Occipital lobe (tissue), 2 donors: ENCODE results near the gene SYNGR1. TPM values are rescaled to one million over a fixed set of nuclear protein-coding genes. Genes with fewer than 3 reads are reported as not detected.
"Not testable (repeated sequence)": the region's sequence is repeated elsewhere in the genome, so short reads cannot be mapped to it uniquely, and the experiment has no call there.

Source experiments
- DNase-seq: peaks from one replicate; lab custom pipeline; 2025; lab: John Stamatoyannopoulos, UW
- total RNA-seq: library from RNA; depleted of rRNA; stranded (reverse); fragments of >200 nt; gene quantifications from one replicate; pipeline ENCODE4 v1.2.3, GENCODE V29; 2014

The SYNGR1 gene
- total RNA-seq, 1 donor from 2014 or later = 63.9 TPM

DNA sequence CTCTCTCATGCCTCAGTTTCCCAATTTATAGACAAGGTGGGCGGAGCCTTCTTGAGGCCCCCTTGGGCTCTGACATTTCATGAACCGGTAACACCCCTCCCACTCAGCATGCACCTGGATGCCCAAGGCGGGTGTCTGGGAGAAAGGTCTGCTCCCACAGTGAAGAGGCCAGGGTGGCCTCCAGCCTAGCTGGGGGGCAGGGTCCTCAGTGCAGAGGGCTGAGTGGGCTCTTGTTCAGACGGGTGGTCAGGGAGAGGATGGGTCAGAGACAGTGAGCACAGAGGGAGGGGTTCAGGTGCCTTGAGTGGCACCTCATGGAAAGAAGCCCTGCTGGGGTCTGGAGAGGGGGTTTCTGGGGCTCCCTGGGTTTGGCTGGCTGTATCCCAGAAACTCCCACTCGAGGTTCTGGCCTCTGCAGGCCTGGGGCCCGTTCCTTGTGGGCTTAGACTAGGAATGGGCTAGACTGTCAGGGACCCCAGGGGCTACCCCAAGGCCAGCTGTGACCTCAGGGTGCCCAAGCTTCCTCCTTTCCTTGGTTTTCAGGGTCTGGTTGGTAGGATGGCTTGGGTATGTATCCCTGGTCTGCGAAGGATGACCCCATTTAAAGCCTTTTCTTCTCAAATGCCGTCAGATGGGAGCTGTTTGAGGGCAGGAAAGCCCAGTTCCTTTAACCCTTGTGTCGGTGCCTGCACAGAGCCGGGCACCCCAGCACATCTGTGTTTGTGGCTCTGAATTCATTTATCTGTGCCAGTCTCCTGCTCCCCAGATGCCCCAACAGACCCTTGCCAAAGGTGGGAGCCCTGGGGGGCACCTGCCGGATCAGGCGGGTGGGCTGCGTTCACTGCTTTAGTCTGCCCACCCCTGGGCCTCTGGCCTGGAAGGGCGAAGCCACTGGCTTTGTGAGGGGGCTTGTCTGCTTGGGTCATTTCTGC is 1.2 kb downstream of the SYNGR1 start:
- no peak for DNase-seq

DNA sequence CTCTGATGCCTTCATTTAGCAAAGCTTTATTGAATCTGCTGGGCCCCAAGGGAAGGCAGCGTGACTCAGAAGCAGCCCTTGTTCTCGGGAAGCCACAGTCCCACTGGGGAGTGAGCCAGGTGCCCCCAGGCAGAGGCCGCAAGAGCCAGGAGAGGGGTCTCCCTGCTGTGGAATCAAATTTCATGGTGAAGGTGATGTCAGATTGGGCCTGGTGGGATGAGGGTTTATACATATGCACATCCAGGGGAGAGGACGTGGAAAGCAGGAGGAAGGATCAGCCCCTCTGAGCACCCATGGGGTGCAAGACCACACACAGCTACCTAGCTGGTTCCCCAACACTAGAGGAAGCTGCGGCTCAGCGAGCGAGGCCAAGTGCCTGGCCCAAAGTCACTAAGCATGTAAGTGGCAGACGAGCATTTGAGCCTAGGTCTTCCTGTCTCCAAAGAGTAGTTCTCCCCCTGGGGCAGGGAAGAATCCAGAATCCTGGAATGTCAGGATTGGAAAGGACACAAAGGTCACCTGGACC is 2.0 kb downstream of the SYNGR1 start:
- DNase-seq = no peak

DNA sequence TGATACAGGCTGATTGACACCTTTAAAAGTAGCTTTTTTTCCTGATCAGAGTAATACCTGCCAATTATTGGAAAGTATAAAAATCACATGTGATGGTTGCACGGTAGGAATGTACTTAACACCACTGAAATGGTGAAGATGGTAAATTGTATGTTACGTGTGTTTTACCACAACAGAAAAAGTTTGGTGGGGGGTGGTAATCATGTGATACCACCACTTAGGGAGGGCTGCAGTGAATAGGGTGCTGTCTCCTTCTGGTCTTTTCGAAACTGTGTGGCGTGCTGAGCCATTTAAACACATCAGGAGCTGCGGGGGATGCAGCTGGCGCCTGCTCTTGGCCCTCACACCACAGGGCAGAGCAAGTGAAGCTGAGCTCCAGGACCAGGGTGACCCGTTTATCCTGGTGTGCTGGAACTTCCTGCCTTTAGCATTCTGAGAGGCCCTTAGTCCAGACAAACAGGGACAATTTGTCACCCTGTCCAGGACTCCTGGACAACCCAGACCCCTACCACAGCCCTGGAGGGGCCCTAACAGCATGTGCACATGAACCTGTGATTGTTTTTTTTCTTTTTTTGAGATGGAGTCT is 2.6 kb downstream of the SYNGR1 start:
- no peak for DNase-seq

DNA sequence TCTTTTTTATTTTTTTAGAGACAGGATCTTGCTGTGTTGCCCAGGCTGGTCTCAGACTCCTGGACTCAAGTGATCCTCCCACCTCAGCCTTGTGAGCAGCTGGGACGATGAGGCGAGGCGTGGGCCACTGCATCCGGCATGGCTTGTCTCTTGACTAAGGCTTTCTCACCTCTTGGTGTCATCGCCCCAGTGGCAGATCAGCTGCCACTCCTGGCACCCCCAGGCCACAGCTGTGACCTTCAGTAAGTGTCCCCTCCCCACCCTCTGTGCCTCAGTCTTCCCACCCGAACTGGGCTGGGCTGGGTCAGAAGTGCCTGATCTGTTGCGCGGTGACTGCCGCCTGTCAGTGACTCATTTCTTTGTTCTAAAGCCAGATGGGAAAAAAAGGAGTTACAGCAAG is 3.6 kb downstream of the SYNGR1 start:
- no peak for DNase-seq

DNA sequence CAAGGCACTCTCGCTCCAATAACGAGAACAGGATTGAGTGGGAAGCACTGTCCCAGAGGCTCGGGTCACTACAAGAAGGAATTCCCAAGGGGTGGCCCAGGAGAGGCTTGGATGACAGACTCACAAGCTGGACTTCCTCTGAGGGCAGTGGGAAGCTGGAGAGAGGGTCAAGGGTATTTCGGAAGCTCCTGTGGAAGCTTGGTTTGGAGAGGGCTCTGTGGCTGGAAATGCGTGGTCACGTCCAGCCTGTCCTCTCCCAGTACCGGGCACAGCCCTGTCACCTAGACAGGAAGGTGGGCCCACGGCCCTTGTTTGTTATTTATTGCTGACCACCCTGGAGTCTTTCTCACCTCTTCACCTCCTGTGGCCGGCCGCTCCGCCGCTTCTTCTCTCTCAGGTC is 5.3 kb downstream of the SYNGR1 start:
- DNase-seq = no peak

DNA sequence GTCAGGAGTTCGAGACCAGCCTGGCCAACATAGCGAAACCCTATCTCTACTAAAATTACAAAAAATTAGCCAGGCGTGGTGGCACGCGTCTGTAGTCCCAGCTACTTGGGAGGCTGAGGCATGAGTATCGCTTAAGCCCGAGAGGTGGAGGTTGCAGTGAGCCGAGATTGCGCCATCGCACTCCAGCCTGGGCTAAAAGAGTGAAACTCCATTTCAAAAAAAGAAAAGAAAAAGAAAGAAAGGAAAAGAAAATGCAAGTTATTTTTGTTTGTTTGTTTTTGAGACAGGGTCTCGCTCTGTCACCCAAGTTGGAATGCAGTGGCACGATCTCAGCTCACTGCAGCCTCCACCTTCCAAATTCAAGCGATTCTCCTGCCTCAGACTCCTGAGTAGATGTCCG is 6.0 kb downstream of the SYNGR1 start:
- not testable (repeated sequence) for DNase-seq

DNA sequence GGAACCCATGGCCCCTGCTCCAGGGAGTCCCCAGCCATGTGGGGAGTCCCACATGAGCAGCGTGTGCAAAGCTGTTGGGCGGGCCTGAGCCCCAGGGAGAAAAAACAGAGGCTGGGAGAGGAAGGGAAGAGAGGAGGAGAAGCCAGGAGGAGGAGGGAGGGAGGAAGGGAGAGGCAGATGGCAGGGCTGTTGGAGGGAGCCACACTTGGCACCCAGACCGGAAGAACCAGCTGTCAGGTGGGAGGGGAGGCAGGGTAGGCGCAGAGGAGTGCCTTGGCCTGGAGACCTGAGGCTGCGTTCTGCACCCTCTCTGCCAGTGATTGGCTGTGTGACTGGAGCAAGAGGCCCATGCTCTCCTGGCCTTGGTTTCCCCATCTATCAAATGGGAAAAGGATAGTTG is 6.7 kb downstream of the SYNGR1 start:
- peak; percentile 40 for DNase-seq

DNA sequence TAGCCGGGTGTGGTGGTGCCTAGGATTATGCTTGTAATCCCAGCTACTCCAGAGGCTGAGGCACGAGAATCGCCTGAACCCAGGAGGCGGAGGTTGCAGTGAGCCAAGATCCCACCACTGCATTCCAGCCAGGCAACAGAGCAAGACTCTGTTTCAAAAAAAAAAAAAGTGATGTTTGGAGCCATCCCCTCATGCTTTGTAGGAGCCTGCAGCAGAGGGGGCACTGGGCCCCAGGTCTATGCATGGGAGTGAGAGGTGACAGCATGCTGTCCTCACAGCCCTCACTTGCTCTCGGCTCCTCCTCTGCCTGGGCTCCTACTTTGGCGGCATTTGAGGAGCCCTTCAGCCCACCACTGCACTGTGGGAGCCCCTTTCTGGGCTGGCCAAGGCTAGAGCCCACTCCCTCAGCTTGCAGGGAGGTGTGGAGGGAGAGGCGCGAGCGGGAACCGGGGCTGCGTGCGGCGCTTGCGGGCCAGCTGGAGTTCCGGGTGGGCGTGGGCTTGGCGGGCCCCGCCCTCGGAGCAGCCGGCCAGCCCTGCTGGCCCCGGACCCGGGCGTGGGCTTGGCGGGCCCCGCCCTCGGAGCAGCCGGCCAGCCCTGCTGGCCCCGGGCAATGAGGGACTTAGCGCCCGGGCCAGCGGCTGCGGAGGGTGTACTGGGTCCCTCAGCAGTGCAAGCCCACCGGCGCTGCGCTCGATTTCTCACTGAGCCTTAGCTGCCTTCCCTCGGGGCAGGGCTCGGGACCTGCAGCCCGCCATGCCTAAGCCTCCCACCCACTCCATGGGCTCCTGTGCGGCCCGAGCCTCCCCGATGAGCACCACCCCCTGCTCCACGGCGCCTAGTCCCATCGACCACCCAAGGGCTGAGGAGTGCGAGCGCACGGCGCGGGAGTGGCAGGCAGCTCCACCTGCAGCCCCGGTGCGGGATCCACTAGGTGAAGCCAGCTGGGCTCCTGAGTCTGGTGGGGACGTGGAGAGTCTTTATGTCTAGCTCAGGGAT is 7.6 kb downstream of the SYNGR1 start:
- not testable (repeated sequence) for DNase-seq

DNA sequence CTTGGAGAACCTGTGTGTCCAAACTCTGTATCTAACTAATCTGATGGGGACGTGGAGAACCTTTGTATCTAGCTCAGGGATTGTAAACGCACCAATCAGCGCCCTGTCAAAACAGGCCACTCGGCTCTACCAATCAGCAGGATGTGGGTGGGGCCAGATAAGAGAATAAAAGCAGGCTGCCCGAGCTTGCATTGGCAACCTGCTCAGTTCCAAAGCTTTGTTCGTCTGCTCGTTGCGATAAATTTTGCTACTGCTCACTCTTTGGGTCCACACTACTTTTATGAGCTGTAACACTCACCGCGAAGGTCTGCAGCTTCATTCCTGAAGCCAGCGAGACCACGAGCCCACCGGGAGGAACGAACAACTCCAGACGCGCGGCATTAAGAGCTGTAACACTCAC is 8.4 kb downstream of the SYNGR1 start:
- not testable (repeated sequence) for DNase-seq

DNA sequence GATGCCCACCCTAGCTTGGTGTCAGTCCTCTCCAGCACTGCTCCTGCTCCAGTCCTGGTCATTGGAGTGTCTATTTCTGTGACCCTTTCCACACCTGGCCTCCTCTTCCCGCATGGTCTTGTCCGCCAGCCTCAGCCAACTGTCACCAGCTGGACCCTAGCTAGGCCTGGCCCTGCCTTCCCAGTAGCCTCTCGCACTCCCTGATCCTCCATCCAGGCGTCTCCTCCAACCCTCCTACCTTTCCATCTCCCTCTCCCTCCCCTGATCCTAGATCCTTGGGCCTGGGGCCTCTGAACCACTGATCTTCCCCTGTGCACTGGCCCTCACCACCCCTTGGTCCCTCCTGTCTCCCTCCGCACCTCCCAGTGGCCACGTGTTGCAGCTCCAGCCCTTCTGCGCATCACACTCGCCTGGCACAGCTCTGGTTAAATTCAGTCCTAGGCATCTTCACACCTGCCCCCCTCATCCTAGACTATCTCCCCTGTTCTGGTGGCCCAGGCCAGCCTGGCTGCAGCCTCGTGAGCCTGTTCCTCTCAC is 9.9 kb downstream of the SYNGR1 start:
- DNase-seq = no peak

DNA sequence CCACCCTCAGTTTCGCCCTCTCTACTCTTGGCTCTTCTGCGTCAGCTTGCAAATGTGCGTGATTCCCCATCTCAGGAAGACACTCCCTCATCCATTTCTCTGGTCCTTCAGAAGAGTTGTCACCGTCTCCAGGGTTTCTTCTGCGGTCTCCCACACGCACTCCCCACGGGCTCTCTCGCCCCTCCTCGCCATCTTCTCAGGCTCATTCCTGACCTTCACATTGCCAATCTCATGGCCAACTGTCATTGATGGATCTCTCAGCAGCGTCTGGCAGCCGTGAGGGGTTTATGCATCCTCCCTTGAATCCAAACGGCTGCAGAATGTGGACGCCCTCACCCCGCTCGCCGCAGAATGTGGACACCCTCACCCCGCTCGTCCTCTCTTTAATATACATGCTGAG is 10.5 kb downstream of the SYNGR1 start:
- no peak for DNase-seq

DNA sequence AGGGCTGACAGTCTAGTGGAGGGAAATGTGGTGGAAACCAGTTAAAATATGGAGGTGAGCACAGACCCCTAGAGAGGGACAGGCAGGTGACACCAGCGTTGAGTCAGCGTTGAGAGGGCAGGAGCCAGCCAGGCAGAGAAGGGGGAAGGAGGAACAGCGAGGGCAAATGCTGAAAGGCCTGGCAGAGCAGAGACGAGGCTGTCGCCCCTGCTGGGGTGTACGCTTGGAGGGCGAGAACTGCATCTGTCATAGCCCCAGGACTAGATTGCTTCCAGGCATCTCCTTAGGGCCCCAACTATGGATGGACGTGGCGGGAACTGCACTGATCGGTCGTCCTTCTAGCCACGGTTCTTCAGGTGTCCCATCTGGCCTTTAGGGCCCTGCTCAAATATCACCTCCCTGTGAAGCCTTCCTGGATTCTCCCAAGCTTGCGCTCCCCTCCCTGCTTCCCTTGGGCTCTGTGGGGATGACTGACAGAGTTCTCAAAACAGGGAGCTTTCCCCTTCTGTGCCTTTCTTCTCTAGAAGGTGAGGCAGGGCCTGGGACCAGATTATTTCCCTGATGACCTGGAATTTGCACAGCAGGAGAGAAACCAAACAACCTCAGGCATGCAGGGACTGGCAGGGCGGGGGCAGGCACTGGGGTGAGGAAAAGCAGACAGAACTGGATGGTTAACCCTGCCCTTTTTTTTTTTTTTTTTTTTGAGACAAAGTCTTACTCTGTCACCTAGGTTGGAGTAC is 11.1 kb downstream of the SYNGR1 start:
- no peak for DNase-seq

DNA sequence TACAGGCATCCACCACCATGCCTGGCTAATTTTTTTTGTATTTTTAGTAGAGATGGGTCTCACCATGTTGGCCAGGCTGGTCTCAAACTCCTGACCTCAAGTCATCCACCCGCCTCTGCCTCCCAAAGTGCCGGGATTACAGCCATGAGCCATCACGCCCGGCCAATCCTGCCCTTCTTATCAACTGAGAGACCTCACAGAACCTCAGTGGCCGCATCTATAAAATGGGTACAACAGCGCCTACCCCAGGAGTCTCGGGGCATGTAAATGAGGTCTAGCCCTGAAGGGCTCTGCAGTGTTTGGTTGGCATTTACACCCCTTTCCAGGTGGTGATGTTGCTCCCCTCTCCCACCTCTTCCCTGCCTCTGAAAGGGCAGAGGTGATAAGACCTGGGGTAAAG is 11.7 kb downstream of the SYNGR1 start:
- no peak for DNase-seq

DNA sequence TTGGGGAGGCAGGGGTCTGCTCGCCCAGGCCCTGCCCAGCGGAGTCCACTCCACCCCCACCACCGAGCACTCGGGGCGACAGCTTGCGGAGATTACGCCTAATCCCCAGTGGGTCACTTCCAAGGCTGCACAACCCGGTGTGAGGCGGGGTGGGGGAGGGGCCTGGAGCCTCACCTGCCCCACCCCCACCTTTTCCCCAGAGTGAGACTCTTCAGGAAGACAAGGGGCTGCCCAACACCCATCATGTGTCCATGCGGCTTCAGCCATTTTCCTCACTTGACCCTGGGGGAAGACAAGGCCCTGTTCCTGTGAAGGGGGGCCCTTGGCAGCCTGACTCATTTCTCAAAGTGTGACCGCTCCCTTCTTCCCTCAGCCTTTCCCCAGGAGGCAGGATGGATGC is 12.5 kb downstream of the SYNGR1 start:
- no peak for DNase-seq

DNA sequence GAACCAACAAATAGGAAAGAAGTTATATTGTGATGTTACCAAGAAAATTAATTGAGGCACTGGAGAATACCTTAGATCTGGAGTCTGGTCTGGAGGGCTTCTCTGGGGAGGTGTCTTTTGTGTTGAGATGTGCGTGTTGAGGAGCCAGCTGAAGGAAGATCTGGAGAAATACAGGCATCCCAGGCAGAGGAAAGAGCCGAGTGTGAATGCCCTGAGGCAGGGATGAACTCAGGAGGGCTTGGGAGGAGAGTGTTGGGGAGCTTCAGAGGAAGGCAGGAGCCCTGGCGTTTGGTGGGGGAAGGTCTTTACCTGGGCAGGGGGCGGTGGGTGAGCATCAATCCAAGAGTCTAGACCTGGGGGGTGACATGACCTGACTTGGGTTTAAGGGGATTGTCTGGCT is 13.1 kb downstream of the SYNGR1 start:
- no peak for DNase-seq

DNA sequence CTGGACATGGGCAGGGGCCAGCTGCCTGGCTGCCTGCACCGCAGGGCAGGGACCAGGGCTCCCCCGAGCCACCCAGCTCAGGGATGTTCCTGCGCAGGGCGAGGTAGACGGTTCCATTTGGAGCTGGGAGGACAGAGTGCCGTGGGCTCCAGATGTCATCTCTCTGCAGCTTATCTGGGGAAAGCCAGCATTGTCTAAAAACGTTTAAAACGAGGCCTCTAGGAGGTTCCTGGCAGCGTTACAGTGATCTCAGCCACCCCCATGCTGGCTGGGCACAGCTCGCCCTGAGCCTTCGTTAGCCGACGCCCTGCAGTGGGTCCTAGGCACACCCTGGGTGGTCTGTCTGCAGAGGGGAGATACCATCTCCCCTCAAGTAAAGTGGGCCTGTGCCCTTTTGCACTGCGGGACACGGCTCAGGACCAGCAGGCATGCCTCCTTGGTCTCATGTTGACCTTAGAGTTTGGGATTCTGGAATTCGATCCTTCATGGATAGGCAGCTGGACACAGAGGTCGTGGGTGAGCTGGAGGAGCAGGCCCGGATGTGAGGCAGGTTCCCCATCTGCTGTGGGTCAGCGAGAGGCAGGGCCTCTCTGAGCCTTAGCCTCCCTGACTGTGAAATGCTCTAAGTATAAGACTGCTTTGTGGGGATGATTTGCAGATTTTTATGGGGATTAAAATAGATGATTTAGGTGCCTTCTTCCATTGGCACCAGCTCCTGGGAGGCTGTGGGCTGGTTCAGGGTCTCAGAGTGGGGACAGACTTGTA is 14.1 kb downstream of the SYNGR1 start:
- no peak for DNase-seq

DNA sequence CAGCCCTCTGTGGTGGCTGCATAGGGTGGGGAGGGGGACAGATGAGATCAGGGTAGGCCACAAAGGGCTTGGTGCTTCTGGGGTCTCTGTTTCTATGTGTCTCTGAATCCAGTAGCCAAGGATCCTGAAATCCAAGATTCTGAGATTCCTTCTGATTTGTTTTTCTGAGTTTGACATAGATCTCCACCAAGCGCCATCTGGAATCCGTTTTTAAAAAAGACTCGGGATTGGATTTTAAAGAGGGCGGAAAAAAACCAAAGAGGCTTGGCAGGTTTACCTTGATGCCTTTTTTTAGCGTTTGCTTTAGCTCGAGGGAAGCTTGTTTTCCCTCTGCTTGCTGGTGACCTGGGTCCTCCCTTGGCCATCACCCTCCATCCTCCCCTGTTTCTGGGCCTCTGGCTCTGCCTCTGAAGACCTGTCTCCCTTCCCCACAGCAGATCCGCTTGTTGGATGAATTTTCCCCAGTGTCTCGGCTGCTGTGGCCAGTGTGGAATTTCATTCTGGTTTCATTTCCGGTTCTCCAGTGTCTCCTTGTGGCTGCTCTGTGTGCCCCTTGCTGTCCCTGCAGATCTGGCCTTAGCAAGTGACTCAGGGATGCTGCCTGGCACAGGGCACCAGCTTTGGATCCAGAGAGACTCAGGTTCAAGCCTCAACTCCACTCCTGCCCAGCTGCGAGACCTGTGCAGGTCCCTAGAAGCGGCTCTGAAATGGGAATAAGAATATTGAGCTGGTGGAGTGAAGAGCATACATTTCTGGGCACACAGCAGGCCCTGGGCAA is 15.1 kb downstream of the SYNGR1 start:
- DNase-seq = no peak

DNA sequence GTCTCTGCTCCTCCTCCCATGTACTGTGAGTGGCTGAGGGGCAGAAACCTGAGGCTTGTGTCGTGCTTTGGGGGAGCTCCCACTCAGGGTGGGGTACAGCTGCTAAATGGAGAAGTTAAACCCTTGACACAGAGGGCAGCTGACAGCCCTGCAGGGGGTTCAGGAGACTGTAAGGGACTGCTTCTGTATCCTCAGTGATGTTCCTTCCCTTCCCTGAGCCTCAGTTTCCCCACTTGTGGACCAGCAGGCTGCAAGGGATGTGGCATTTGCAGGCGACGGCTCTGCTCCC is 15.6 kb downstream of the SYNGR1 start:
- DNase-seq = no peak

DNA sequence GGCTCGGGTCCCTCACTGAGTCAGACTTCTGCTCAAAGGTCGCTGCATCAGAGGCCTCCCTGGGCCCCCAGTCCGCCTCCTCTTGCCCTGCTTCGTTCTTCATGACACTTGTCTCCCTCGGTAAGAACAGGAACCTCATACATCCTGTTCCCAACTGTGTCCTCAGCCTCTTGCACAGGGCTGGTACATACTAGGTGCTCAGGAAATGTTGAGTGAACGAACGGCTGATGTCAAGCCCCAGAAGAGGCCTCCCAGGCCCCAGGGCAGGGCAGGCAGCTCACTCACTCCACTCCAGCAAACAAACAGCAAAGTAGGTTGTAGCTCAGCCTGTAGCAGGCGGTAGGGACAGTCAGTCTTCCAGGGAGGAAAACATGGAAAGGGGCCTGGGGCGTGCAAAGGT is 17.2 kb downstream of the SYNGR1 start:
- DNase-seq = no peak
